ENCODE measurements around the gene LELP1. TPM values are rescaled to one million over a fixed set of nuclear protein-coding genes. Genes with fewer than 3 reads are reported as not detected.

Gene LELP1
- total and polyA plus RNA-seq, 2 of the 8 experiments (the other 6 are each of a cell fraction or from before 2014, with no cell fraction given) = not detected

DNA sequence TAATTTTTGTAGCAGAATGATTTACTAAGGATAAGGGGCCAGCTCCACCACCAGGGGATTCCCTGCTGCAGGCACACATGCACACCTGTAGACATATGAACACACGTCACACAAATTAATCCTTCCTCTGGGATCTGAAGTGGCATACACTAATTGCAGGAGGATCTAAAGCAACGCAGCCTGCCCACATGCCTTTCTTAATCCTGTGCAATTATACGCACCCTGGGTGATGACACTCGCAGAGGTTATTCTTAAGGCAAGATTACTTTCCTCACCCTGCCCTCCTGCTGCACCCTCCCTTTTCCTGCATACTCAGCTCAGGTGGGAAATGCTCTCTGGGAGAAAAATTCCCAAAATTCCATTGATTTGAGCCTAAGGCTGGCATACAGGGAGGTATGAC is 48.8 kb downstream of the LELP1 start:
- CTCF ChIA-PET (ENCODE audit: partially characterized antibody) = interaction anchor here (0.6 to 1.6 kb wide), 6 partner anchors 22 to 1302 kb away, joined by 3 to 4 read pairs (median 3); no protein-coding TSS in a partner anchor
- Histone ChIP-seq H3K4ac (replicated peaks; ENCODE audit: insufficient read length, low read depth, low read length) (no peak overlapping the region), H3K27ac (ENCODE audit: low read depth, low read length) (no peak overlapping the region), H4K91ac (replicated peaks; ENCODE audit: insufficient read length, low read length) (no peak overlapping the region), H3K4me1 (replicated peaks in 1 of 4; ENCODE audit: control insufficient read depth in 3 of 4, insufficient read depth in 4 of 4, low read length in 3 of 4) (no peaks in the 10 kb centered on the region), H3K18ac (ENCODE audit: extremely low read depth, low read length) (no peak overlapping the region), H3K56ac (replicated peaks; ENCODE audit: insufficient read length, low read depth, low read length) (no peak overlapping the region), H3K36me3 (ENCODE audit: control insufficient read depth in 2 of 4, insufficient read depth in 4 of 4, low read length in 3 of 4) (no peaks in the 10 kb centered on the region), H3K4me3 (ENCODE audit: extremely low read depth in 1 of 4, insufficient read depth in 2 of 4, low read depth in 3 of 4, low read length in 4 of 4) (no peak overlapping the region), H3K14ac (ENCODE audit: insufficient read length) (no peak overlapping the region), H2AK5ac (ENCODE audit: low read depth, low read length) (no peak overlapping the region), H3K23ac (ENCODE audit: insufficient read length) (no peak overlapping the region), H3K9me3 (ENCODE audit: insufficient read depth in 2 of 2, low read depth in 1 of 2, low read length in 1 of 2) (peaks cover 0 to 11% of the 10 kb centered on the region in 2 experiments; a peak in 2 of 4 replicates), H3K79me2 (ENCODE audit: control insufficient read depth in 1 of 2, insufficient read depth in 2 of 2, low read length in 2 of 2) (no peaks in the 10 kb centered on the region), H3K9ac (replicated peaks in 1 of 4; ENCODE audit: extremely low read depth in 1 of 4, low read depth in 3 of 4, low read length in 3 of 4) (no peak overlapping the region), H2BK5ac (ENCODE audit: low read depth, low read length) (no peak overlapping the region), H4K20me1 (replicated peaks in 1 of 2; ENCODE audit: control insufficient read depth in 1 of 2, insufficient read depth in 2 of 2, low read length in 2 of 2) (no peaks in the 10 kb centered on the region), H2AFZ (ENCODE audit: low read length) (no peak overlapping the region), H2BK15ac (ENCODE audit: low read length) (no peak overlapping the region), H3K79me1 (ENCODE audit: low read depth, low read length) (no peaks in the 10 kb centered on the region), H2BK120ac (replicated peaks; ENCODE audit: low read depth, low read length) (no peak overlapping the region), H3K27me3 (replicated peaks in 1 of 4; ENCODE audit: control insufficient read depth in 3 of 4, extremely low read depth in 1 of 4, insufficient read depth in 3 of 4, low read length in 3 of 4) (no peaks in the 10 kb centered on the region), H3K4me2 (ENCODE audit: insufficient read depth in 1 of 2, low read depth in 2 of 2, low read length in 2 of 2) (no peak overlapping the region), H3K23me2 (ENCODE audit: low read depth, low read length) (no peaks in the 10 kb centered on the region), H2BK20ac (ENCODE audit: low read length) (no peak overlapping the region), H2BK12ac (ENCODE audit: low read depth, low read length) (no peak overlapping the region), H4K8ac (ENCODE audit: extremely low read depth, insufficient read depth, low read length) (no peak overlapping the region), H4K5ac (ENCODE audit: insufficient read length, low read depth, low read length) (no peak overlapping the region)
- POLR2A ChIA-PET (ENCODE audit: partially characterized antibody) = no interaction called here
- DNase-seq (ENCODE audit: low read depth in 1 of 2, low spot score in 2 of 2) (no peak), FAIRE-seq (no peak)
- 89% methylated on average over 4 of the region's 4 CpGs; no CpG with 5 or more reads in 1 of the 2 experiments for WGBS, 2 experiments (ENCODE audit: extremely low coverage in 1 of 2, insufficient coverage in 1 of 2, insufficient read length in 1 of 2, insufficient replicate concordance in 2 of 2, low coverage in 1 of 2, low lambda C conversion rate in 2 of 2, missing lambda C conversion rate in 1 of 2)
- TF ChIP-seq BACH1 (IDR thresholded peaks at IDR 0.05; ENCODE audit: low read length) (no peak), SP1 (IDR thresholded peaks at IDR 0.05; ENCODE audit: low read depth, low read length) (no peak), RAD21 (IDR thresholded peaks at IDR 0.05 in 1 of 2, conservative IDR thresholded peaks at IDR 0.05 in 1 of 2; ENCODE audit: low read depth in 2 of 2, low read length in 2 of 2) (no peak), TEAD4 (IDR thresholded peaks at IDR 0.05; ENCODE audit: low read depth, low read length) (no peak), JUND (IDR thresholded peaks at IDR 0.05; ENCODE audit: low read length) (no peak), TBP (IDR thresholded peaks at IDR 0.05; ENCODE audit: low read depth, low read length) (no peak), EZH2 (IDR thresholded peaks at IDR 0.05; ENCODE audit: low read depth, low read length, severe bottlenecking) (no peak)

All from H1 (cell line).